Neural crest cell (in vitro differentiated cells): ENCODE results near the gene TNS3. TPM values are rescaled to one million over a fixed set of nuclear protein-coding genes. Genes with fewer than 3 reads are reported as not detected.

Experiments used
- DNase-seq: peaks from one replicate; pipeline ENCODE4 v3.0.0; 2021; ENCODE audit warnings: low read depth, mixed read lengths, low spot score
- H3K27ac Mint-ChIP-seq: one replicate; pipeline ENCODE4 v1.8.0; 2021; ENCODE audit warnings: mild to moderate bottlenecking, mixed read lengths; ENCODE audit not compliant: unreplicated experiment
- H3K27me3 Mint-ChIP-seq: 2 replicates; pipeline ENCODE4 v1.8.0; 2021; ENCODE audit warnings: low read depth, mild to moderate bottlenecking, mixed read lengths
- H3K36me3 Mint-ChIP-seq: 2 replicates; pipeline ENCODE4 v1.8.0; 2021; ENCODE audit warnings: low read depth, mild to moderate bottlenecking, mixed read lengths
- H3K4me1 Mint-ChIP-seq: 2 replicates; pipeline ENCODE4 v1.8.0; 2021; ENCODE audit warnings: mixed read lengths
- H3K4me3 Mint-ChIP-seq: one replicate; pipeline ENCODE4 v1.8.0; 2021; ENCODE audit warnings: mild to moderate bottlenecking, mixed read lengths
- H3K9me3 Mint-ChIP-seq: 2 replicates; pipeline ENCODE4 v1.8.0; 2021; ENCODE audit warnings: mixed read lengths
- total RNA-seq: library from RNA; stranded (reverse); gene quantifications from 2 replicates; pipeline ENCODE4 v1.2.1, GENCODE V29; 2021
- TF ChIP-seq, protein P1 (sequence below): fragments of 200-600 bp; sonication (generic); conservative IDR thresholded peaks from 2 replicates; pipeline ENCODE4 v1.5.0; 2021; ENCODE audit warnings: antibody characterized with exemption, mild to moderate bottlenecking

The TNS3 gene
- total RNA-seq, 1 donor from 2014 or later, result 26.4 TPM

- Mint-ChIP-seq H3K27ac (no peak overlapping the region), H3K4me1 (peaks cover 55% of the 10 kb centered on the region), H3K36me3 (peaks cover 8% of the 10 kb centered on the region), H3K9me3 (peaks cover 2% of the 10 kb centered on the region), H3K27me3 (no peaks in the 10 kb centered on the region), H3K4me3 (no peak overlapping the region)
- DNase-seq, result no peak
- TF ChIP-seq, protein P1, sequence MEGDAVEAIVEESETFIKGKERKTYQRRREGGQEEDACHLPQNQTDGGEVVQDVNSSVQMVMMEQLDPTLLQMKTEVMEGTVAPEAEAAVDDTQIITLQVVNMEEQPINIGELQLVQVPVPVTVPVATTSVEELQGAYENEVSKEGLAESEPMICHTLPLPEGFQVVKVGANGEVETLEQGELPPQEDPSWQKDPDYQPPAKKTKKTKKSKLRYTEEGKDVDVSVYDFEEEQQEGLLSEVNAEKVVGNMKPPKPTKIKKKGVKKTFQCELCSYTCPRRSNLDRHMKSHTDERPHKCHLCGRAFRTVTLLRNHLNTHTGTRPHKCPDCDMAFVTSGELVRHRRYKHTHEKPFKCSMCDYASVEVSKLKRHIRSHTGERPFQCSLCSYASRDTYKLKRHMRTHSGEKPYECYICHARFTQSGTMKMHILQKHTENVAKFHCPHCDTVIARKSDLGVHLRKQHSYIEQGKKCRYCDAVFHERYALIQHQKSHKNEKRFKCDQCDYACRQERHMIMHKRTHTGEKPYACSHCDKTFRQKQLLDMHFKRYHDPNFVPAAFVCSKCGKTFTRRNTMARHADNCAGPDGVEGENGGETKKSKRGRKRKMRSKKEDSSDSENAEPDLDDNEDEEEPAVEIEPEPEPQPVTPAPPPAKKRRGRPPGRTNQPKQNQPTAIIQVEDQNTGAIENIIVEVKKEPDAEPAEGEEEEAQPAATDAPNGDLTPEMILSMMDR, result no peak
Observed at GRCh38 chr7:47333554-47333887, 248.4 kb downstream of the TNS3 start.

DNA sequence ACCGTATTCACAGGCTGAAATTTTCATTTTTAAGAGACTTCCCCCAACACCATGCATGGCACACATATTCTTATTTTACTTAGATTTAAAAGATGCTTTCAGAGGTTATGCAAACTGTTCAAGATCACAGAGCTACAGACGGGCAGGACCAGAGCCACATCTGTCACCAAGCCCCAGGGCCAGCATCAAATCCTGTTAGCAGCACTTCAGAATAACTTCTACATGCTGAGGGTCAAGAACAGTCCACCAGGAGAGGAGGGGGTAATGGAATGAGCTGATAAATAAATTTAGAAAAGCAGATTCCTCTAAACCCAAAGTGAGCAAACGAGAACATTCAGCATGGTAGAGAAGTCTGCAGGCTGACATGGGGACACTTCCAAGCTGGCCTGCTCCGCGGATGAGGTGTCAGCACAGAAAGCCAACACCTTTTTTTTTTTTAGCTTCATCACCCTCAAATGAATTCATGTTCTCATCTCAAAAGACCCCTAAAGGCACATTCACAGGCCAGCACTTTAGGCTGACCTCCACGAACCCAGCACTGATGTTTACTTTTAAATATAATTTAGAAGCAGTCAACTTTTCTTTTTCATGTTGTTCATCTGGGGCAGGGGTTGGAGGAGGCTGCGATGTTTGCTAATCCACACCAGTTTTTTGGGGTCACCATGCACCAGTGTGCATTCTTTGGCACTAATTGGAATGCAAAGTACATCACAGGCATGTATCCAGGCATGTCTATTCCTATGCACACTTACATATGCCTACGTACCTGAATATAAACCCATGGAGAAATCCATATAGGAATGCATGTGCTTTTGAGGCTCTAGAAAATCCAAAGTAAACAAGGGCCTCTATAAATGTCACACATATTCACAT is 249.0 kb downstream of the TNS3 start:
- H3K4me1 Mint-ChIP-seq, result peaks cover 61% of the 10 kb centered on the region

GRCh38 chr7:47332213-47332612 is 249.7 kb downstream of the TNS3 start:
- no peak for DNase-seq
- no peaks in the 10 kb centered on the region for H3K9me3 Mint-ChIP-seq
- H3K36me3 Mint-ChIP-seq, result peaks cover 4% of the 10 kb centered on the region
- H3K4me3 Mint-ChIP-seq, result peak overlapping the region; percentile 54
- TF ChIP-seq, protein P1, result no peak
- no peaks in the 10 kb centered on the region for H3K27me3 Mint-ChIP-seq
- peaks cover 68% of the 10 kb centered on the region for H3K4me1 Mint-ChIP-seq
- H3K27ac Mint-ChIP-seq, result no peak overlapping the region

More for the DNA sequence above, 249.0 kb downstream of the TNS3 start:
- TF ChIP-seq, protein P1, result no peak
- no peak for DNase-seq
- Mint-ChIP-seq H3K27me3 (no peaks in the 10 kb centered on the region), H3K9me3 (peaks cover 2% of the 10 kb centered on the region), H3K4me3 (peak overlapping the region; percentile 54), H3K27ac (no peak overlapping the region), H3K36me3 (peaks cover 8% of the 10 kb centered on the region)

DNA sequence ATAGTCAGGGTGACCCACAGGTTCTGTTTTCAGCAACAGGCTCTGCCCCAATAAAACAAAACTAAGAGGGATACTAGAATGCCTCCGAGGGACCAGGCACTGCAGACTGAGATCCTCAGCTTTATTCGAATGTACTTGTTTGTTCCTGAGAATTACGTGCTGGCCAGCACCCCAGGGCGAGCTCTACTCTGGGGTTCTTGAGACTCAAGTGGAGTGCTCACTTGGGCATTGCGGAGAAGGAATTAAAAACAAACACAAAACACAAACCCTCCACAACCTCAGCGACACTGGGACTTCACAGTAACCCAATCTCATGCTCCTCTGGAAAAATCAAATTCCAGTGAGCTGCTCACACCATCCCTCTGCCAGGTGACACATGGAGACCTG is 250.7 kb downstream of the TNS3 start:
- peak overlapping the region; percentile 24 for H3K4me3 Mint-ChIP-seq
- DNase-seq, result no peak
- H3K27ac Mint-ChIP-seq, result no peak overlapping the region
- no peaks in the 10 kb centered on the region for H3K36me3 Mint-ChIP-seq
- no peaks in the 10 kb centered on the region for H3K27me3 Mint-ChIP-seq
- H3K4me1 Mint-ChIP-seq, result peaks cover 77% of the 10 kb centered on the region
- TF ChIP-seq, protein P1, result no peak
- no peaks in the 10 kb centered on the region for H3K9me3 Mint-ChIP-seq

DNA sequence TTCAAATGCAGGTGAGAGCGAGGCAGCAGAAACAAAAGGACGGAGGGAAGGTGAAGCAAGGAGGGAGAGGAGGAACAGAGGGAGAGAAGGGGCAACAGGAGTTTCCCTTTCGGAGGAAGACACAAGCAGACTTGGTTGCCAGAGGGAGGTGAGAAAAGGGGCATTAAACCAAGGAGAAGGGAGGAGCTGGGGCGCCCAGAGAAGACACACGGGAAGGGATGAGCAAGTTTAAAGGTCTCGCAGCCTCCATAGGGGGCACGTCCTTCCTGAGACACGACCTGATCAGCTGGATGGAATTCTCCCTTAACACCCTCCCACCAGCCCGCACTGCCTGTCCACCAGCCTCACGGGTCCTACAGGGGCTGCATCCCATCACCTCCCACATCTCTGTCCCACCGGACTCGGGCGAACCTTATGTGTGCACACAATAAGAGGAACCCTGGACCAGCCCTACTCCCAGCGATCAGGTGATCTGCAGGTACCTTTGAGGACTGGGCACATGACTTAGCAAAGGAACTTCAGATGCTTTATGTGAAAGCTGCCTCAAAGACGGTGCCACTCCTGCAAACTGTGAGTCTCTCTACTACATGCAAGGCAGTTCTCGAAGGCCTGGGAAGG is 251.2 kb downstream of the TNS3 start:
- Mint-ChIP-seq H3K9me3 (no peaks in the 10 kb centered on the region), H3K4me3 (no peak overlapping the region), H3K27me3 (no peaks in the 10 kb centered on the region), H3K36me3 (no peaks in the 10 kb centered on the region), H3K4me1 (peaks cover 81% of the 10 kb centered on the region), H3K27ac (peak overlapping the region; percentile 70)
- TF ChIP-seq, protein P1, result no peak
- no peak for DNase-seq
